Measurements from ENCODE around the gene TBXAS1. TPM values are rescaled to one million over a fixed set of nuclear protein-coding genes. Genes with fewer than 3 reads are reported as not detected.

TBXAS1 gene
- total RNA-seq, 1 donor from 2014 or later: 0.20 TPM

- DNase-seq (ENCODE audit: low read depth in 2 of 2): no peak
These were observed 113.6 kb downstream of the TBXAS1 start for GRCh38 chr7:139942636-139943035.

GRCh38 chr7:139943401-139943800 lies 114.3 kb downstream of the TBXAS1 start:
- DNase-seq (ENCODE audit: low read depth in 2 of 2): no peak

GRCh38 chr7:139944248-139944647 lies 115.2 kb downstream of the TBXAS1 start:
- DNase-seq (ENCODE audit: low read depth in 2 of 2): no peak

GRCh38 chr7:139946533-139946932 lies 117.5 kb downstream of the TBXAS1 start:
- no peak for DNase-seq (ENCODE audit: low read depth in 2 of 2)

GRCh38 chr7:139947021-139947420 lies 118.0 kb downstream of the TBXAS1 start:
- no peak for DNase-seq (ENCODE audit: low read depth in 2 of 2)

- DNase-seq (ENCODE audit: low read depth in 2 of 2): no peak
These were observed 119.1 kb downstream of the TBXAS1 start for GRCh38 chr7:139948167-139948566.

GRCh38 chr7:139948587-139949335 lies 119.7 kb downstream of the TBXAS1 start:
- DNase-seq (ENCODE audit: low read depth in 2 of 2): no peak

GRCh38 chr7:139949629-139950028 lies 120.6 kb downstream of the TBXAS1 start:
- DNase-seq (ENCODE audit: low read depth in 2 of 2): no peak

GRCh38 chr7:139950881-139951525 lies 121.9 kb downstream of the TBXAS1 start:
- no peak for DNase-seq (ENCODE audit: low read depth in 2 of 2)

GRCh38 chr7:139953229-139953628 lies 124.2 kb downstream of the TBXAS1 start:
- DNase-seq (ENCODE audit: low read depth in 2 of 2): no peak

- DNase-seq (ENCODE audit: low read depth in 2 of 2): no peak
These were observed 126.2 kb downstream of the TBXAS1 start for GRCh38 chr7:139955109-139955820.

GRCh38 chr7:139958599-139959284 lies 129.7 kb downstream of the TBXAS1 start:
- DNase-seq (ENCODE audit: low read depth in 2 of 2): no peak

- no peak for DNase-seq (ENCODE audit: low read depth in 2 of 2)
These were observed 130.2 kb downstream of the TBXAS1 start for GRCh38 chr7:139959285-139959628.

GRCh38 chr7:139959718-139960117 lies 130.7 kb downstream of the TBXAS1 start:
- no peak for DNase-seq (ENCODE audit: low read depth in 2 of 2)

GRCh38 chr7:139960157-139960556 lies 131.1 kb downstream of the TBXAS1 start:
- no peak for DNase-seq (ENCODE audit: low read depth in 2 of 2)

GRCh38 chr7:139965942-139966628 lies 137.0 kb downstream of the TBXAS1 start:
- DNase-seq (ENCODE audit: low read depth in 2 of 2): no peak

GRCh38 chr7:139966949-139967348 lies 137.9 kb downstream of the TBXAS1 start:
- no peak for DNase-seq (ENCODE audit: low read depth in 2 of 2)

GRCh38 chr7:139968931-139969330 lies 139.9 kb downstream of the TBXAS1 start:
- no peak for DNase-seq (ENCODE audit: low read depth in 2 of 2)

- DNase-seq (ENCODE audit: low read depth in 2 of 2): no peak
These were observed 143.0 kb downstream of the TBXAS1 start for GRCh38 chr7:139972029-139972428.

- no peak for DNase-seq (ENCODE audit: low read depth in 2 of 2)
These were observed 144.3 kb downstream of the TBXAS1 start for GRCh38 chr7:139973101-139974050.

All from lung microvascular endothelial cell (primary cell).